NCI-H2107 (cell line): ENCODE data around the gene AMER1.

ENCODE experiments used
- DNase-seq: peaks from one replicate; lab custom pipeline; 2025; lab: John Stamatoyannopoulos, UW

AMER1 gene

DNA sequence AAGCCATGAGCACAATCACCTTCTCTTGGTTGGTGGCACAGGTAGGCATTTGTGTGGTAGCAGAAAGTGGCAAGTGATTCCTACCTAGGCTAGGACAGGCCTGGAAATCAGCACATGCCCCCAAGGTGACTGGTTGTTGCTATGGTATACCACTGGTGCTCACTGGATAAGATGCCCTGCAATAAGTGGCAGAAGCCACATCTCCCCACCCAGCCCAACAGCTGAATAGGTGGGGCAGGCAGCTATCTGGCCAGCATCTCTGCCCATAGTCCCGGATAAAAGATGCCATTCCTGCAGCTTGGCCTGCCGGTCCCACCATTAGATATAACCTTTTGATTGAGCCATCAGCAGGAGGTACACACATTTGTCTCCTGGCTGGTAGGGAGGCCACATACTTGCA lies 21.1 kb downstream of the AMER1 start:
- no peak for DNase-seq

DNA sequence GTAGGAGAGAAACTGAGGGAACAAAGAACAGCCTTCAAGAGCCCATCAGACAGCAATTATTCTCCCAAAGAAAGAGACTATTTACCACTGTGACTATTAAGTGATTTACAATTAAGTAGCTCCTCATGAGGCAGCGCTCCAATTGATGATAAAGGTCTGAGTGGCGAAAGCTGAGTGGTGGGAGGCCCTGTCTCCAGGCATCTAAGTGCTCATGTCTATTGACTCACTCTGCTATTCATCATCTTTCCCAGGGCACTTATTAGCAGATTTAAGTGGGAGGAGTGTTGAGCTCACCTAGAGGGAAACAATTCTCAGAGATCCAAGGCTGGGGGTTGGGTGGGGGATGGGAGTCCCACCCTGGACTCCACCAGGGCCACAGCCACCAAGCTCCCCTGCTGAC lies 23.3 kb downstream of the AMER1 start:
- no peak for DNase-seq

GRCh38 chrX:64176876-64177275 lies 28.6 kb downstream of the AMER1 start:
- DNase-seq = no peak

- no peak for DNase-seq
Observed at GRCh38 chrX:64169988-64170387, 35.5 kb downstream of the AMER1 start.

GRCh38 chrX:64152857-64153256 lies 52.7 kb downstream of the AMER1 start:
- no peak for DNase-seq

DNA sequence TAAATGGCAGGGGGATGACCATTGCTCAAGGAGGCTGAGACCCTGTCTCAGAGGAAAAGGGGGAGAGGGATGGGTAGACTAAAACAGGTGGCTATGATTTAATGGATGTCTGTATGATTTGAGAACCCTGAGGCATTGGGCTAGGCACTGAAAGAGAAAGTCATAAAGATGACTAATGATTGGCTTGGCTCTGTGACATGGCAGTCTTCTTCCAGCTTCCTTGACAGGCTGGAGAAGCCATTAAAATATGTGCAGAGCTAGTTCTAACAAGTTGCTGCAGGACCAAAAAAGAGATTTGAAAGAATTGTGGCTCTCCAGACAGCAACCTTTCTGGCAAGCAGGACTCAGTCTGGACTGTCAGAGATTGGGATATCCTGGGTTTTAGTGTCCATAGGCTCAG lies 53.6 kb downstream of the AMER1 start:
- no peak for DNase-seq

GRCh38 chrX:64150775-64151174 lies 54.7 kb downstream of the AMER1 start:
- no peak for DNase-seq
